Endothelial cell of umbilical vein (primary cell): ENCODE data around the gene SETD2. TPM values are rescaled to one million over a fixed set of nuclear protein-coding genes. Genes with fewer than 3 reads are reported as not detected.

Experiments used
- BruUV-seq: library from RNA; stranded (reverse); fragments of 400-500 nt; replicated peaks from 2 replicates; lab custom pipeline; 2021; lab: Mats Ljungman, UMichigan
- CTCF ChIA-PET: fragments of 300-600, 350-600 bp; sonication (Branson Sonifier 250); formaldehyde crosslinking; loops from one replicate; lab custom pipeline; 2021; ENCODE audit warnings: antibody characterized with exemption, inconsistent platforms; lab: Charles Lee
- POLR2A ChIA-PET: fragments of 300-600, 350-600 bp; sonication (Branson Sonifier 250); formaldehyde crosslinking; loops from one replicate; lab custom pipeline; 2021; ENCODE audit warnings: antibody characterized with exemption, inconsistent platforms; lab: Charles Lee
- DNase-seq: peaks from one replicate; pipeline ENCODE4 v3.0.0-alpha.2; 2011; ENCODE audit warnings: low read depth, low spot score
- FAIRE-seq: peaks from 2 replicates; lab custom pipeline; 2011; peaks lifted over from hg19 to GRCh38; lab: Jason Lieb, UNC
- H2AFZ ChIP-seq: 2 replicates; pipeline ENCODE4 v1.6.0; 2012; ENCODE audit warnings: low read depth, low read length, control low read depth, inconsistent platforms
- H3K27ac ChIP-seq: 2 replicates; pipeline ENCODE4 v1.5.1; 2011; ENCODE audit warnings: low read depth, mild to moderate bottlenecking, control low read depth, low read length, moderate library complexity; ENCODE audit not compliant: insufficient read depth
- H3K27me3 ChIP-seq, 2 experiments: 2 replicates each; pipeline versions ENCODE4 v1.6.0 to v1.6.1; 2011; ENCODE audit warnings: low read length in 2 of 2, mixed read lengths in 1 of 2; ENCODE audit not compliant: control insufficient read depth in 2 of 2, insufficient read depth in 2 of 2
- H3K36me3 ChIP-seq, 2 experiments: 2 replicates in 1 of 2; 3 replicates in 1 of 2; pipeline ENCODE4 v1.5.1; 2011; ENCODE audit warnings: low read length in 2 of 2, mild to moderate bottlenecking in 1 of 2, moderate library complexity in 1 of 2; ENCODE audit not compliant: control insufficient read depth in 2 of 2, insufficient read depth in 2 of 2; ENCODE audit errors: extremely low read depth in 1 of 2
- H3K4me1 ChIP-seq: 3 replicates; pipeline ENCODE4 v1.5.1; 2011; ENCODE audit warnings: mild to moderate bottlenecking, low read length; ENCODE audit not compliant: control insufficient read depth, insufficient read depth; ENCODE audit errors: extremely low read depth
- H3K4me2 ChIP-seq: 2 replicates; pipeline ENCODE4 v1.6.1; 2011; ENCODE audit warnings: low read length, control low read depth, mixed read lengths; ENCODE audit not compliant: insufficient read depth
- H3K4me3 ChIP-seq, 3 experiments: fragments of 200-600 bp in 1 of 3; sonication (generic), shearing (Covaris generic) in 1 of 3; replicated peaks in 1 of 3; 2 replicates each; pipeline ENCODE4 v1.5.1; 2011 to 2016; ENCODE audit warnings: control low read depth in 3 of 3, low read length in 3 of 3, mild to moderate bottlenecking in 2 of 3, inconsistent platforms in 1 of 3, low read depth in 1 of 3, moderate library complexity in 1 of 3; ENCODE audit not compliant: insufficient read depth in 1 of 3
- H3K79me2 ChIP-seq: 2 replicates; pipeline ENCODE4 v1.6.0; 2012; ENCODE audit warnings: low read length, inconsistent platforms; ENCODE audit not compliant: control insufficient read depth, insufficient read depth
- H3K9ac ChIP-seq: replicated peaks from 2 replicates; pipeline ENCODE3; 2011; ENCODE audit warnings: low read length, control low read depth; ENCODE audit not compliant: insufficient read depth; ENCODE audit errors: extremely low read depth
- H3K9me1 ChIP-seq: replicated peaks from 3 replicates; pipeline ENCODE4 v1.6.0; 2011; ENCODE audit warnings: mild to moderate bottlenecking, low read length; ENCODE audit not compliant: control insufficient read depth, insufficient read depth; ENCODE audit errors: extremely low read depth
- H3K9me3 ChIP-seq: replicated peaks from 2 replicates; pipeline ENCODE4 v1.5.1; 2012; ENCODE audit warnings: low read length, inconsistent platforms; ENCODE audit not compliant: control insufficient read depth, insufficient read depth
- H4K20me1 ChIP-seq: replicated peaks from 2 replicates; pipeline ENCODE3; 2011; ENCODE audit warnings: mild to moderate bottlenecking, low read length; ENCODE audit not compliant: control insufficient read depth, insufficient read depth; ENCODE audit errors: extremely low read depth
- CTCF ChIP-seq, 2 donors: IDR thresholded peaks; 1 replicate in 1 of 2; 2 replicates in 1 of 2; pipeline ENCODE4 v1.5.1; 2011; ENCODE audit warnings: low read length in 2 of 2, mild to moderate bottlenecking in 2 of 2, moderate library complexity in 2 of 2, control low read depth in 1 of 2, inconsistent platforms in 1 of 2, low read depth in 1 of 2; ENCODE audit not compliant: insufficient read depth in 1 of 2; ENCODE audit errors: extremely low read depth in 1 of 2
- EZH2 ChIP-seq: IDR thresholded peaks from 2 replicates; pipeline ENCODE4 v1.6.1; 2012; ENCODE audit warnings: borderline replicate concordance, low read depth, mild to moderate bottlenecking, moderate library complexity, low read length, inconsistent platforms; ENCODE audit not compliant: severe bottlenecking
- FOS ChIP-seq: IDR thresholded peaks from 2 replicates; pipeline ENCODE4 v1.6.1; 2011; ENCODE audit warnings: mild to moderate bottlenecking, low read length, moderate library complexity, borderline replicate concordance; ENCODE audit not compliant: insufficient read depth
- GATA2 ChIP-seq: IDR thresholded peaks from 2 replicates; pipeline ENCODE4 v1.7.0; 2011; ENCODE audit warnings: low read depth, mild to moderate bottlenecking, moderate library complexity, mixed read lengths, low read length; ENCODE audit not compliant: insufficient read length, insufficient read depth
- JUN ChIP-seq: IDR thresholded peaks from 2 replicates; pipeline ENCODE4 v1.6.1; 2011; ENCODE audit warnings: borderline replicate concordance, low read depth; ENCODE audit not compliant: insufficient read length, insufficient read depth
- MAX ChIP-seq: IDR thresholded peaks from 2 replicates; pipeline ENCODE4 v1.6.1; 2011; ENCODE audit not compliant: insufficient read depth, insufficient read length
- MYC ChIP-seq: IDR thresholded peaks from one replicate; pipeline ENCODE4 v1.6.1; 2011; ENCODE audit warnings: mild to moderate bottlenecking, low read depth, low read length
- POLR2A ChIP-seq: IDR thresholded peaks from 2 replicates; pipeline ENCODE4 v1.6.1; 2012; ENCODE audit warnings: low read depth, mild to moderate bottlenecking, control low read depth, low read length
- POLR2AphosphoS5 ChIP-seq: IDR thresholded peaks from 2 replicates; pipeline ENCODE4 v1.6.1; 2012; ENCODE audit warnings: low read depth, mild to moderate bottlenecking, control low read depth, low read length, moderate library complexity; ENCODE audit not compliant: insufficient read depth
- dilution Hi-C: fragments of 300-500 bp; cut with MboI; formaldehyde crosslinking; loops from one replicate; pipeline ENCODE4 v1.15.0; 2019; ENCODE audit warnings: low sequenced_read_pairs; ENCODE audit not compliant: extremely low pct_ligation_motif_present
- intact Hi-C: fragments of 100-400 bp; cut with micrococcal nuclease; formaldehyde crosslinking; loops from one replicate; pipeline ENCODE4 v1.10.0; 2022
- polyA plus RNA-seq, 4 experiments: library from polyadenylated mRNA; depleted of rRNA in 3 of 4; stranded (reverse) in 3 of 4; unstranded in 1 of 4; fragments of >200 nt; gene quantifications; 2 replicates each; pipeline versions ENCODE4 v1.2.1 to v1.2.3, GENCODE V29; 2011 to 2012; ENCODE audit warnings: missing spikeins in 1 of 4
- total RNA-seq: library from RNA; stranded (reverse); gene quantifications from 2 replicates; pipeline ENCODE4 v1.2.3, GENCODE V29; 2021

The SETD2 gene
- total and polyA plus RNA-seq, 2 donors (not counting 3 experiments of a cell fraction or from before 2014, with no cell fraction given), result 13.7 to 41.4 TPM

- no peak overlapping the region for H2AFZ ChIP-seq
- TF ChIP-seq POLR2AphosphoS5 (no peak), GATA2 (no peak), MYC (no peak), MAX (no peak), CTCF (IDR thresholded peaks at IDR 0.05; ENCODE audit: extremely low read depth in 1 of 2, insufficient read depth in 1 of 2, low read depth in 1 of 2, low read length in 2 of 2) (no peak), FOS (no peak), POLR2A (no peak), JUN (no peak), EZH2 (no peak)
- H3K9me1 ChIP-seq, result no peaks in the 10 kb centered on the region
- peak overlapping the region in 1 of 3 experiments; percentile 56 for H3K4me3 ChIP-seq
- no peaks in the 10 kb centered on the region for H3K27me3 ChIP-seq
- DNase-seq, result no peak
- dilution Hi-C loops, result no loop called here
- H3K4me1 ChIP-seq, result peaks cover 6% of the 10 kb centered on the region
- H3K9ac ChIP-seq, result peak overlapping the region; percentile 76
- H3K9me3 ChIP-seq, result no peaks in the 10 kb centered on the region
- peak overlapping the region; percentile 71 for H3K27ac ChIP-seq
- intact Hi-C loops, result loop anchor here (10.0 kb wide), 1 partner anchor 365 kb away; no protein-coding TSS in a partner anchor
- peaks cover 1 to 8% of the 10 kb centered on the region in 2 experiments for H3K36me3 ChIP-seq
- no peak for FAIRE-seq
- ChIA-PET CTCF (interaction anchor here (0.9 to 2.0 kb wide), 3 partner anchors 87 to 314 kb away, joined by 4 to 7 read pairs (median 6); no protein-coding TSS in a partner anchor), POLR2A (no interaction called here)
- H3K4me2 ChIP-seq, result peak overlapping the region; percentile 68
- H3K79me2 ChIP-seq, result no peaks in the 10 kb centered on the region
- H4K20me1 ChIP-seq, result no peaks in the 10 kb centered on the region
- BruUV-seq, result no TSS peak
Observed at GRCh38 chr3:47010111-47010712, 153.7 kb downstream of the SETD2 start.
